IMR-90 (cell line): ENCODE results near the gene METTL25. TPM values are rescaled to one million over a fixed set of nuclear protein-coding genes. Genes with fewer than 3 reads are reported as not detected.

Experiments used
- ATAC-seq: fragments of 200-7000 bp; cut with Tn5 transposase; 2 replicates; pipeline ENCODE4 v1.9.1; 2020; ENCODE audit warnings: low read depth, mild to moderate bottlenecking, moderate library complexity
- BruUV-seq: library from RNA; stranded (reverse); fragments of 400-500 nt; replicated peaks from 2 replicates; lab custom pipeline; 2021; lab: Mats Ljungman, UMichigan
- CTCF ChIA-PET: fragments of 300-600 bp; formaldehyde crosslinking; extraction: SDS; loops from one replicate; lab custom pipeline; 2021; ENCODE audit warnings: antibody characterized with exemption; lab: Yijun Ruan, JAX
- POLR2A ChIA-PET: fragments of 300-600 bp; sonication (Branson Sonifier 250); formaldehyde crosslinking; loops from one replicate; lab custom pipeline; 2022; ENCODE audit warnings: antibody characterized with exemption; ENCODE audit not compliant: unreplicated experiment; lab: Charles Lee
- DNase-seq: peaks from one replicate; pipeline ENCODE4 v3.0.0; 2013
- H2AFZ ChIP-seq: replicated peaks from 2 replicates; pipeline ENCODE3; 2013; ENCODE audit warnings: low read length, mild to moderate bottlenecking; ENCODE audit not compliant: poor library complexity
- H2AK5ac ChIP-seq: 2 replicates; pipeline ENCODE4 v1.6.1; 2013; ENCODE audit warnings: low read depth, low read length, inconsistent platforms
- H2AK9ac ChIP-seq: replicated peaks from 2 replicates; pipeline ENCODE3; 2013; ENCODE audit warnings: mild to moderate bottlenecking, low read depth, low read length, moderate library complexity; ENCODE audit not compliant: poor library complexity
- H2BK120ac ChIP-seq: 2 replicates; pipeline ENCODE4 v1.6.1; 2013; ENCODE audit warnings: low read depth, low read length, inconsistent platforms
- H2BK15ac ChIP-seq: 3 replicates; pipeline ENCODE4 v1.6.1; 2013; ENCODE audit warnings: low read depth, low read length, inconsistent platforms
- H2BK20ac ChIP-seq: 2 replicates; pipeline ENCODE4 v1.6.1; 2013; ENCODE audit warnings: low read depth, mild to moderate bottlenecking, inconsistent platforms, low read length, moderate library complexity
- H2BK5ac ChIP-seq: 2 replicates; pipeline ENCODE4 v1.6.1; 2013; ENCODE audit warnings: mild to moderate bottlenecking, low read depth, low read length, inconsistent platforms; ENCODE audit not compliant: poor library complexity, severe bottlenecking
- H3K14ac ChIP-seq: replicated peaks from 2 replicates; pipeline ENCODE4 v1.6.1; 2013; ENCODE audit warnings: low read depth, low read length, inconsistent platforms
- H3K18ac ChIP-seq: 2 replicates; pipeline ENCODE4 v1.6.1; 2013; ENCODE audit warnings: low read depth, low read length, control low read depth
- H3K23ac ChIP-seq: 2 replicates; pipeline ENCODE4 v1.6.1; 2013; ENCODE audit warnings: low read depth, low read length, inconsistent platforms
- H3K27ac ChIP-seq: 2 replicates; pipeline ENCODE4 v1.5.1; 2013; ENCODE audit warnings: mild to moderate bottlenecking, control low read depth, low read length; ENCODE audit not compliant: insufficient read depth
- H3K27me3 ChIP-seq: 2 replicates; pipeline ENCODE4 v1.6.1; 2013; ENCODE audit warnings: low read length; ENCODE audit not compliant: control insufficient read depth, insufficient read depth
- H3K36me3 ChIP-seq: 2 replicates; pipeline ENCODE4 v1.6.1; 2013; ENCODE audit warnings: low read length, mixed read lengths; ENCODE audit not compliant: control insufficient read depth, insufficient read depth
- H3K4ac ChIP-seq: 2 replicates; pipeline ENCODE4 v1.6.1; 2013; ENCODE audit warnings: low read depth, low read length, inconsistent platforms
- H3K4me1 ChIP-seq: 2 replicates; pipeline ENCODE4 v1.6.1; 2013; ENCODE audit warnings: low read length, mixed read lengths; ENCODE audit not compliant: control insufficient read depth, insufficient read depth
- H3K4me2 ChIP-seq: 2 replicates; pipeline ENCODE4 v1.6.1; 2013; ENCODE audit warnings: low read depth, mild to moderate bottlenecking, control low read depth, low read length, moderate library complexity
- H3K4me3 ChIP-seq: 2 replicates; pipeline ENCODE4 v1.5.1; 2013; ENCODE audit warnings: low read depth, mild to moderate bottlenecking, control low read depth, low read length, moderate library complexity; ENCODE audit not compliant: insufficient read depth
- H3K56ac ChIP-seq: 2 replicates; pipeline ENCODE4 v1.6.1; 2013; ENCODE audit warnings: low read length, inconsistent platforms; ENCODE audit not compliant: insufficient read depth; ENCODE audit errors: extremely low read depth
- H3K79me1 ChIP-seq, 2 experiments: 2 replicates each; pipeline ENCODE4 v1.6.1; 2013; ENCODE audit warnings: low read length in 2 of 2, inconsistent platforms in 1 of 2, low read depth in 1 of 2
- H3K9ac ChIP-seq: 2 replicates; pipeline ENCODE4 v1.6.1; 2013; ENCODE audit warnings: low read depth, low read length, control low read depth
- H3K9me1 ChIP-seq: 2 replicates; pipeline ENCODE4 v1.6.1; 2013; ENCODE audit warnings: low read length, inconsistent platforms; ENCODE audit not compliant: insufficient read depth
- H3K9me3 ChIP-seq: 2 replicates; pipeline ENCODE4 v1.6.1; 2013; ENCODE audit warnings: low read length; ENCODE audit not compliant: control insufficient read depth, insufficient read depth
- H4K20me1 ChIP-seq: 2 replicates; pipeline ENCODE4 v1.6.1; 2013; ENCODE audit warnings: low read length, inconsistent platforms; ENCODE audit not compliant: insufficient read depth
- H4K5ac ChIP-seq: 2 replicates; pipeline ENCODE4 v1.6.1; 2013; ENCODE audit warnings: mild to moderate bottlenecking, low read depth, low read length, control low read depth
- H4K8ac ChIP-seq, 2 experiments: 2 replicates each; pipeline ENCODE4 v1.6.1; 2013; ENCODE audit warnings: low read depth in 2 of 2, low read length in 2 of 2, control low read depth in 1 of 2, inconsistent platforms in 1 of 2
- H4K91ac ChIP-seq: 2 replicates; pipeline ENCODE4 v1.6.1; 2013; ENCODE audit warnings: low read depth, low read length, inconsistent platforms; ENCODE audit not compliant: insufficient read depth
- BHLHE40 ChIP-seq: fragments of 150-350 bp; IDR thresholded peaks from 2 replicates; pipeline ENCODE4 v1.6.1; 2016; ENCODE audit warnings: mild to moderate bottlenecking, low read depth, low read length
- CEBPB ChIP-seq: IDR thresholded peaks from 2 replicates; pipeline ENCODE4 v1.6.1; 2012; ENCODE audit warnings: low read depth, low read length, improper control_type of control experiment
- CHD1 ChIP-seq: IDR thresholded peaks from 2 replicates; pipeline ENCODE4 v1.6.1; 2012; ENCODE audit warnings: low read depth, low read length, improper control_type of control experiment
- CTCF ChIP-seq: conservative IDR thresholded peaks from 2 replicates; pipeline ENCODE4 v1.5.1; 2012; ENCODE audit warnings: mild to moderate bottlenecking, low read depth, low read length, improper control_type of control experiment
- ELK1 ChIP-seq: fragments of 150-350 bp; IDR thresholded peaks from 2 replicates; pipeline ENCODE4 v1.6.1; 2016; ENCODE audit warnings: low read depth, mild to moderate bottlenecking, low read length, moderate library complexity, borderline replicate concordance
- FOS ChIP-seq: fragments of 150-350 bp; IDR thresholded peaks from 2 replicates; pipeline ENCODE4 v1.6.1; 2016; ENCODE audit warnings: low read depth, low read length
- MAFK ChIP-seq: IDR thresholded peaks from 2 replicates; pipeline ENCODE4 v1.6.1; 2012; ENCODE audit warnings: low read depth, low read length, improper control_type of control experiment
- MAZ ChIP-seq: IDR thresholded peaks from 2 replicates; pipeline ENCODE4 v1.6.1; 2012; ENCODE audit warnings: low read depth, mild to moderate bottlenecking, low read length, improper control_type of control experiment, moderate library complexity, borderline replicate concordance
- MXI1 ChIP-seq: IDR thresholded peaks from 2 replicates; pipeline ENCODE4 v1.6.1; 2012; ENCODE audit warnings: low read depth, mild to moderate bottlenecking, low read length, moderate library complexity, borderline replicate concordance
- NFE2L2 ChIP-seq: fragments of 150-350 bp; IDR thresholded peaks from 2 replicates; pipeline ENCODE4 v1.6.1; 2016; ENCODE audit warnings: low read depth, mild to moderate bottlenecking, low read length
- POLR2A ChIP-seq: IDR thresholded peaks from 2 replicates; pipeline ENCODE4 v1.6.1; 2012; ENCODE audit warnings: mild to moderate bottlenecking, low read depth, low read length
- RAD21 ChIP-seq: IDR thresholded peaks from 2 replicates; pipeline ENCODE4 v1.6.1; 2012; ENCODE audit warnings: low read length, improper control_type of control experiment
- RCOR1 ChIP-seq: IDR thresholded peaks from 2 replicates; pipeline ENCODE4 v1.6.1; 2012; ENCODE audit warnings: mild to moderate bottlenecking, low read length, improper control_type of control experiment; ENCODE audit not compliant: insufficient replicate concordance
- RFX5 ChIP-seq: IDR thresholded peaks from 2 replicates; pipeline ENCODE4 v1.8.0; 2012; ENCODE audit warnings: low read depth, mild to moderate bottlenecking, low read length, moderate library complexity
- SMC3 ChIP-seq: fragments of 150-350 bp; IDR thresholded peaks from 2 replicates; pipeline ENCODE4 v1.6.1; 2016; ENCODE audit warnings: low read depth, mild to moderate bottlenecking, antibody characterized with exemption, low read length, moderate library complexity
- USF2 ChIP-seq: fragments of 150-350 bp; IDR thresholded peaks from 2 replicates; pipeline ENCODE4 v1.6.1; 2017; ENCODE audit warnings: mild to moderate bottlenecking, antibody characterized with exemption, low read length, low read depth
- WGBS, 2 experiments: methylation state at CpG; one replicate each; pipeline versions ENCODE4 v1.1.5 to v1.1.7; 2013; ENCODE audit warnings: missing lambda C conversion rate in 2 of 2; ENCODE audit not compliant: insufficient read length in 1 of 2; ENCODE audit errors: extremely low coverage in 2 of 2; 5-methylcytosine and 5-hydroxymethylcytosine counted together
- dilution Hi-C: fragments of 300-500 bp; cut with HindIII; formaldehyde crosslinking; loops from one replicate; pipeline ENCODE4 v1.14.3; 2018; ENCODE audit warnings: low sequenced_read_pairs; ENCODE audit not compliant: unreplicated experiment
- in situ Hi-C: fragments of 300-500 bp; cut with MboI; formaldehyde crosslinking; loops from 3 replicates; pipeline ENCODE4 v1.14.3; 2019; ENCODE audit warnings: low sequenced_read_pairs, inconsistent platforms, mixed read lengths
- intact Hi-C: fragments of 100-400 bp; cut with micrococcal nuclease; formaldehyde crosslinking; loops from 2 replicates; pipeline ENCODE4 v1.10.0; 2022
- polyA plus RNA-seq, 3 experiments: library from polyadenylated mRNA; depleted of rRNA; stranded (reverse); fragments of >200 nt; gene quantifications; 2 replicates each; pipeline ENCODE4 v1.2.3, GENCODE V29; 2012; ENCODE audit warnings: low replicate concordance in 1 of 3
- total RNA-seq: library from RNA; depleted of rRNA; stranded (reverse); fragments of >200 nt; gene quantifications from 2 replicates; pipeline ENCODE4 v1.2.3, GENCODE V29; 2012

METTL25 gene
- total and polyA plus RNA-seq, 2 of the 4 experiments (the other 2 are of a cell fraction) = 2.6 to 3.0 TPM

GRCh38 chr12:82438356-82438755 lies 80.0 kb downstream of the METTL25 start:
- ATAC-seq (no peak), DNase-seq (no peak)
- Histone ChIP-seq H3K56ac (no peak overlapping the region), H3K27ac (no peak overlapping the region), H2BK15ac (no peak overlapping the region), H3K4me2 (no peak overlapping the region), H3K9ac (no peak overlapping the region), H2BK120ac (no peak overlapping the region), H3K4me1 (no peaks in the 10 kb centered on the region), H2AK5ac (no peak overlapping the region), H4K91ac (no peak overlapping the region), H2BK5ac (no peak overlapping the region), H4K5ac (no peak overlapping the region), H2BK20ac (no peak overlapping the region), H3K18ac (no peak overlapping the region), H4K20me1 (no peaks in the 10 kb centered on the region), H3K79me1 (no peaks in the 10 kb centered on the region), H3K9me1 (no peaks in the 10 kb centered on the region; the same call in 1 of the 2 replicates), H3K4ac (no peak overlapping the region), H3K14ac (no peak overlapping the region), H3K9me3 (no peaks in the 10 kb centered on the region), H3K23ac (no peak overlapping the region), H4K8ac (no peak overlapping the region), H3K4me3 (no peak overlapping the region), H2AFZ (no peak overlapping the region), H2AK9ac (no peak overlapping the region), H3K27me3 (no peaks in the 10 kb centered on the region), H3K36me3 (no peaks in the 10 kb centered on the region)
- CTCF ChIA-PET = no interaction called here
- BruUV-seq = no TSS peak
- POLR2A ChIA-PET = no interaction called here
- intact Hi-C loops = no loop called here
- in situ Hi-C loops = no loop called here
- TF ChIP-seq USF2 = no peak
- no peak for TF ChIP-seq MXI1
- no peak for TF ChIP-seq CHD1
- no peak for TF ChIP-seq MAFK
- no peak for TF ChIP-seq NFE2L2
- no peak for TF ChIP-seq RFX5
- TF ChIP-seq POLR2A = no peak
- TF ChIP-seq RCOR1 = no peak
- TF ChIP-seq MAZ = no peak
- no peak for TF ChIP-seq SMC3
- TF ChIP-seq RAD21 = no peak
- TF ChIP-seq CEBPB = no peak
- TF ChIP-seq CTCF = no peak
- no peak for TF ChIP-seq BHLHE40
- no peak for TF ChIP-seq ELK1
- no peak for TF ChIP-seq FOS
- WGBS, 2 experiments = no CpG with 5 or more reads among the region's 4 CpGs
- dilution Hi-C loops = no loop called here
